Hepatocyte (in vitro differentiated cells): ENCODE data around the gene MICAL3. TPM values are rescaled to one million over a fixed set of nuclear protein-coding genes. Genes with fewer than 3 reads are reported as not detected.
A peak's percentile ranks its signal among the peaks of the same experiment; 100 is the strongest.

Experiments used
- DNase-seq: peaks from one replicate; pipeline ENCODE4 v3.0.0-alpha.2; 2016; ENCODE audit warnings: low spot score
- H2AFZ ChIP-seq: fragments of 200-600 bp; sonication (generic); 2 replicates; pipeline ENCODE4 v1.6.0; 2016; ENCODE audit warnings: antibody characterized with exemption, mild to moderate bottlenecking
- H3K27ac ChIP-seq: fragments of 200-600 bp; sonication (generic); 2 replicates; pipeline ENCODE4 v1.5.1; 2016; ENCODE audit warnings: mild to moderate bottlenecking
- H3K27me3 ChIP-seq: fragments of 200-600 bp; sonication (generic); 2 replicates; pipeline ENCODE4 v1.6.1; 2016
- H3K36me3 ChIP-seq: fragments of 200-600 bp; sonication (generic); replicated peaks from 2 replicates; pipeline ENCODE4 v1.5.1; 2016; ENCODE audit warnings: low read depth; ENCODE audit not compliant: insufficient read depth
- H3K4me1 ChIP-seq: fragments of 200-600 bp; sonication (generic); 2 replicates; pipeline ENCODE4 v1.5.1; 2016; ENCODE audit warnings: mild to moderate bottlenecking, moderate library complexity; ENCODE audit not compliant: insufficient read depth
- H3K4me2 ChIP-seq: fragments of 200-600 bp; sonication (generic); 2 replicates; pipeline ENCODE4 v1.6.0; 2016
- H3K4me3 ChIP-seq: fragments of 200-600 bp; sonication (generic); 2 replicates; pipeline ENCODE4 v1.5.1; 2016; ENCODE audit warnings: mild to moderate bottlenecking
- H3K79me2 ChIP-seq: fragments of 200-600 bp; sonication (generic); 2 replicates; pipeline ENCODE4 v1.6.0; 2017; ENCODE audit warnings: mild to moderate bottlenecking
- H3K9me2 ChIP-seq: fragments of 200-600 bp; sonication (generic); replicated peaks from 2 replicates; pipeline ENCODE4 v1.6.0; 2017; ENCODE audit warnings: mild to moderate bottlenecking; ENCODE audit not compliant: insufficient read depth
- H3K9me3 ChIP-seq: fragments of 200-600 bp; sonication (generic); 2 replicates; pipeline ENCODE4 v1.5.1; 2016; ENCODE audit warnings: low read depth, mild to moderate bottlenecking
- H4K20me1 ChIP-seq: fragments of 200-600 bp; sonication (generic); 2 replicates; pipeline ENCODE4 v1.6.0; 2016; ENCODE audit warnings: mild to moderate bottlenecking; ENCODE audit not compliant: insufficient read depth, poor library complexity, severe bottlenecking
- CTCF ChIP-seq: fragments of 200-600 bp; sonication (generic); IDR thresholded peaks from 2 replicates; pipeline ENCODE4 v1.5.1; 2016; ENCODE audit warnings: antibody characterized with exemption, mild to moderate bottlenecking; ENCODE audit not compliant: poor library complexity
- EZH2 ChIP-seq: fragments of 200-600 bp; sonication (generic); IDR thresholded peaks from 2 replicates; pipeline ENCODE4 v1.6.1; 2016; ENCODE audit warnings: antibody characterized with exemption, mild to moderate bottlenecking, borderline replicate concordance
- EZH2phosphoT487 ChIP-seq: fragments of 200-600 bp; sonication (generic); IDR thresholded peaks from one replicate; pipeline ENCODE4 v1.6.1; 2018; ENCODE audit warnings: antibody characterized with exemption, mild to moderate bottlenecking, low read depth, moderate library complexity; ENCODE audit not compliant: unreplicated experiment, severe bottlenecking
- WGBS: methylation state at CpG from one replicate; pipeline ENCODE4 v1.1.6; 2016; ENCODE audit warnings: low lambda C conversion rate; ENCODE audit errors: missing lambda C conversion rate; 5-methylcytosine and 5-hydroxymethylcytosine counted together
- polyA plus RNA-seq: library from polyadenylated mRNA; unstranded; fragments of >200 nt; fragmentation: Nextera tagmentation; extraction: Ambion mirVana; gene quantifications from 2 replicates; pipeline ENCODE4 v1.2.1, GENCODE V29; 2016
- total RNA-seq: library from RNA; depleted of rRNA; stranded (reverse); fragments of >200 nt; gene quantifications from 2 replicates; pipeline ENCODE4 v1.2.3, GENCODE V29; 2014

MICAL3 gene
- total and polyA plus RNA-seq, 2 experiments from 2014 or later: 4.6 to 22.7 TPM

GRCh38 chr22:17954860-17955587 is 69.3 kb downstream of the MICAL3 start:
- Histone ChIP-seq H2AFZ (no peak overlapping the region), H3K4me3 (no peak overlapping the region), H4K20me1 (peaks cover 13% of the 10 kb centered on the region), H3K27ac (peak overlapping the region; percentile 15), H3K36me3 (no peaks in the 10 kb centered on the region), H3K27me3 (no peaks in the 10 kb centered on the region), H3K9me3 (no peaks in the 10 kb centered on the region), H3K4me1 (peaks cover 6% of the 10 kb centered on the region), H3K4me2 (peak overlapping the region; percentile 16), H3K79me2 (peaks cover 80% of the 10 kb centered on the region), H3K9me2 (no peaks in the 10 kb centered on the region)
- WGBS: 84% methylated on average over 8 of the region's 8 CpGs
- no peak for TF ChIP-seq EZH2phosphoT487
- TF ChIP-seq EZH2: no peak
- TF ChIP-seq CTCF: no peak
- DNase-seq: no peak

DNA sequence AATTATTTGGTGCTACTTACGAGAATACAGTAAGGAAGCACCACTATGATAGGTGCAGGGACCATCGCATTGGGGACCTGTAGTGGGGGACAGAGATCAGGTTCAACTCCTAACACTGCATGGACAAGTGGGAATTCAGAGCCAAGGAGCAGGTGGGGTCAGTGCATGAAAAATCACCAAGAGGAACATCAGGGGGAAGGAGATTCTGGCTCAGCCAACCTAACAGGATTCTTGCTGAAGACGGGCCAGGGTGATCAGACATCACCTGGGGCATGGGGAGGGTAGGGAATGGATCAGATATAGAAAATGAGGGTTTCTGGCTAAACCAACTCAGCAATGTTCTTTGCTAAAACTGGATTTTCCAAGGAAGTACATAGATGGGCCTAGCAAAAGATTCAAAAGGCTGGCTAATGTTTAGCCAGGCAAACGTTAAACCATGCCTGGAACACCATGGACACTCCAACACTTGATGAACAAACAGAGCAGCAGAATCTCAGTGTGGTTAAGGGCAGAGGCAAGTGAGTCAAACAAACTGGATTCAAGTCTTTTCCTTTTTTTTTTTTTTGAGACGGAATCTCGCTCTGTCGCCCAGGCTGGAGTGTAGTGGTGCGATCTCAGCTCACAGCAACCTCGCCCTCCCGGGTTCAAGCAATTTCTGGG is 70.0 kb downstream of the MICAL3 start:
- Histone ChIP-seq H2AFZ (no peak overlapping the region), H3K27ac (peak overlapping the region; percentile 15), H3K27me3 (no peaks in the 10 kb centered on the region), H3K9me3 (no peaks in the 10 kb centered on the region), H3K4me1 (peaks cover 6% of the 10 kb centered on the region), H3K4me3 (no peak overlapping the region), H3K4me2 (peak overlapping the region; percentile 16), H3K9me2 (no peaks in the 10 kb centered on the region), H4K20me1 (peaks cover 13% of the 10 kb centered on the region), H3K79me2 (peaks cover 80% of the 10 kb centered on the region), H3K36me3 (no peaks in the 10 kb centered on the region)
- WGBS: 85% methylated on average over 10 of the region's 10 CpGs
- no peak for DNase-seq
- TF ChIP-seq EZH2phosphoT487 (no peak), EZH2 (no peak), CTCF (no peak)

- peaks cover 20% of the 10 kb centered on the region for H4K20me1 ChIP-seq
- H3K4me1 ChIP-seq: peaks cover 6% of the 10 kb centered on the region
- no peak overlapping the region for H3K4me3 ChIP-seq
- no peak overlapping the region for H3K27ac ChIP-seq
- 94% methylated on average over 4 of the region's 4 CpGs for WGBS
- no peaks in the 10 kb centered on the region for H3K9me2 ChIP-seq
- H3K79me2 ChIP-seq: peaks cover 84% of the 10 kb centered on the region
- no peak for DNase-seq
- TF ChIP-seq EZH2phosphoT487: no peak
- TF ChIP-seq EZH2: no peak
- no peak for TF ChIP-seq CTCF
- H2AFZ ChIP-seq: no peak overlapping the region
- no peak overlapping the region for H3K4me2 ChIP-seq
- H3K27me3 ChIP-seq: no peaks in the 10 kb centered on the region
- H3K36me3 ChIP-seq: no peaks in the 10 kb centered on the region
- H3K9me3 ChIP-seq: no peaks in the 10 kb centered on the region
Measured at GRCh38 chr22:17953147-17953546, 71.2 kb downstream of the MICAL3 start.
